Cardiac fibroblast (primary cell): ENCODE data around the gene GRM6.

Source experiments
- DNase-seq, 2 donors: peaks; one replicate each; pipeline versions ENCODE4 v3.0.0 to v3.0.0-alpha.2; 2010; ENCODE audit warnings: low read depth in 2 of 2
- H3K4me3 ChIP-seq, 2 donors: replicated peaks in 1 of 2; 1 replicate in 1 of 2; 2 replicates in 1 of 2; pipeline ENCODE4 v1.5.1; 2011; ENCODE audit warnings: low read depth in 2 of 2, low read length in 2 of 2, mild to moderate bottlenecking in 2 of 2, moderate library complexity in 1 of 2
- TF ChIP-seq, protein P1 (sequence below): IDR thresholded peaks from one replicate; pipeline ENCODE4 v1.5.1; 2011; ENCODE audit warnings: low read depth, mild to moderate bottlenecking, low read length, inconsistent platforms

Gene GRM6

GRCh38 chr5:178931846-178932760 lies 63.0 kb downstream of the GRM6 start:
- H3K4me3 ChIP-seq: no peak overlapping the region
- TF ChIP-seq, protein P1, sequence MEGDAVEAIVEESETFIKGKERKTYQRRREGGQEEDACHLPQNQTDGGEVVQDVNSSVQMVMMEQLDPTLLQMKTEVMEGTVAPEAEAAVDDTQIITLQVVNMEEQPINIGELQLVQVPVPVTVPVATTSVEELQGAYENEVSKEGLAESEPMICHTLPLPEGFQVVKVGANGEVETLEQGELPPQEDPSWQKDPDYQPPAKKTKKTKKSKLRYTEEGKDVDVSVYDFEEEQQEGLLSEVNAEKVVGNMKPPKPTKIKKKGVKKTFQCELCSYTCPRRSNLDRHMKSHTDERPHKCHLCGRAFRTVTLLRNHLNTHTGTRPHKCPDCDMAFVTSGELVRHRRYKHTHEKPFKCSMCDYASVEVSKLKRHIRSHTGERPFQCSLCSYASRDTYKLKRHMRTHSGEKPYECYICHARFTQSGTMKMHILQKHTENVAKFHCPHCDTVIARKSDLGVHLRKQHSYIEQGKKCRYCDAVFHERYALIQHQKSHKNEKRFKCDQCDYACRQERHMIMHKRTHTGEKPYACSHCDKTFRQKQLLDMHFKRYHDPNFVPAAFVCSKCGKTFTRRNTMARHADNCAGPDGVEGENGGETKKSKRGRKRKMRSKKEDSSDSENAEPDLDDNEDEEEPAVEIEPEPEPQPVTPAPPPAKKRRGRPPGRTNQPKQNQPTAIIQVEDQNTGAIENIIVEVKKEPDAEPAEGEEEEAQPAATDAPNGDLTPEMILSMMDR: no peak
- DNase-seq: no peak
